HEK293 (cell line): Measurements from ENCODE around the gene DPT.

Source experiments
- ZEB2 ChIP-seq: fragments of 450-650 bp; formaldehyde crosslinking; IDR thresholded peaks from 2 replicates; pipeline ENCODE4 v1.5.1; 2016; ENCODE audit warnings: missing biosample characterization, missing genetic modification characterization
- ZNF202 ChIP-seq: fragments of 450-650 bp; formaldehyde crosslinking; IDR thresholded peaks from 2 replicates; pipeline ENCODE4 v1.5.1; 2016; ENCODE audit warnings: missing biosample characterization, missing genetic modification characterization, borderline replicate concordance
- TF ChIP-seq, protein P1 (sequence below): fragments of 450-650 bp; formaldehyde crosslinking; IDR thresholded peaks from 2 replicates; pipeline ENCODE4 v1.5.1; 2016; ENCODE audit warnings: missing biosample characterization, missing genetic modification characterization

DNA sequence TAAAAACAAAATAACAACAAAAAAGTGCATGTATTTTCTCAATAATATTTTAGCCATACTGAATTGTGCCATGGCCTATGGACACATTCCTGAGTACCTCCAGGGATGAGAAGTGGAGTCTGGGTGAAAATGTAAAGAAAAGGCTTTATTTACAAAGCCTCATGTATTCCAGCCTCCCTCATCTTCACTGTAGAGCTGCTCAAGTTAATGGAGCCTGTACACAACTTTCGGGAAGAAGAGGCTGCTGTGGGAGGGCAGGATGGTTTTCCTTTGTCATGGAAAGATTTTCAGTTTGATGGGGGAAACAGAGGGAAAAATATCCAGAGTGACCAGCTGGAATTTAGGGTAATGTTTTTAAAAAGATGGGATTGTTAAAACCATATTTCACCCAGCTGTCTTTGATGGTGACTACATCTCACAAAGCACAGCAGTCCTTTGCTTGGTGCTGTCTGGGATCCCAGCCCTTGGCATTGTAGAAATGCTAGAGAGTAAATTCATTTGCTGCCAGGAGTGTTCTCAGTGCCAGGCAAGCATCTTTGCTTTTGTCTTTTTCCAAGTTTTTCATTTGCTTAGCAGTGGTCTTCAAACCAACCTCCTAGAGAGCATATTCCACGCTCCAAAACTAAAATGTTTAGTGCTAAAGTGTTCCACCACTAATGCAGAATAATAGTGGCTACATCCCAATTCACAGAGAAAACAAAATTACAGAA is 54.9 kb downstream of the DPT start:
- no peak for TF ChIP-seq ZEB2 (tag by site-specific recombination)
- TF ChIP-seq, protein P1, sequence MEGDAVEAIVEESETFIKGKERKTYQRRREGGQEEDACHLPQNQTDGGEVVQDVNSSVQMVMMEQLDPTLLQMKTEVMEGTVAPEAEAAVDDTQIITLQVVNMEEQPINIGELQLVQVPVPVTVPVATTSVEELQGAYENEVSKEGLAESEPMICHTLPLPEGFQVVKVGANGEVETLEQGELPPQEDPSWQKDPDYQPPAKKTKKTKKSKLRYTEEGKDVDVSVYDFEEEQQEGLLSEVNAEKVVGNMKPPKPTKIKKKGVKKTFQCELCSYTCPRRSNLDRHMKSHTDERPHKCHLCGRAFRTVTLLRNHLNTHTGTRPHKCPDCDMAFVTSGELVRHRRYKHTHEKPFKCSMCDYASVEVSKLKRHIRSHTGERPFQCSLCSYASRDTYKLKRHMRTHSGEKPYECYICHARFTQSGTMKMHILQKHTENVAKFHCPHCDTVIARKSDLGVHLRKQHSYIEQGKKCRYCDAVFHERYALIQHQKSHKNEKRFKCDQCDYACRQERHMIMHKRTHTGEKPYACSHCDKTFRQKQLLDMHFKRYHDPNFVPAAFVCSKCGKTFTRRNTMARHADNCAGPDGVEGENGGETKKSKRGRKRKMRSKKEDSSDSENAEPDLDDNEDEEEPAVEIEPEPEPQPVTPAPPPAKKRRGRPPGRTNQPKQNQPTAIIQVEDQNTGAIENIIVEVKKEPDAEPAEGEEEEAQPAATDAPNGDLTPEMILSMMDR (tag by site-specific recombination) = no peak
- TF ChIP-seq ZNF202 (tag by site-specific recombination) = no peak
